Effector CD4-positive, alpha-beta T cell (primary cell): Measurements from ENCODE around the gene ASPSCR1.

ENCODE experiments used
- DNase-seq: peaks from one replicate; pipeline ENCODE4 v3.0.0-alpha.2; 2020

ASPSCR1 gene

GRCh38 chr17:82015311-82015971 lies 38.0 kb downstream of the ASPSCR1 start:
- DNase-seq: no peak

GRCh38 chr17:82016061-82016874 lies 38.8 kb downstream of the ASPSCR1 start:
- no peak for DNase-seq

DNA sequence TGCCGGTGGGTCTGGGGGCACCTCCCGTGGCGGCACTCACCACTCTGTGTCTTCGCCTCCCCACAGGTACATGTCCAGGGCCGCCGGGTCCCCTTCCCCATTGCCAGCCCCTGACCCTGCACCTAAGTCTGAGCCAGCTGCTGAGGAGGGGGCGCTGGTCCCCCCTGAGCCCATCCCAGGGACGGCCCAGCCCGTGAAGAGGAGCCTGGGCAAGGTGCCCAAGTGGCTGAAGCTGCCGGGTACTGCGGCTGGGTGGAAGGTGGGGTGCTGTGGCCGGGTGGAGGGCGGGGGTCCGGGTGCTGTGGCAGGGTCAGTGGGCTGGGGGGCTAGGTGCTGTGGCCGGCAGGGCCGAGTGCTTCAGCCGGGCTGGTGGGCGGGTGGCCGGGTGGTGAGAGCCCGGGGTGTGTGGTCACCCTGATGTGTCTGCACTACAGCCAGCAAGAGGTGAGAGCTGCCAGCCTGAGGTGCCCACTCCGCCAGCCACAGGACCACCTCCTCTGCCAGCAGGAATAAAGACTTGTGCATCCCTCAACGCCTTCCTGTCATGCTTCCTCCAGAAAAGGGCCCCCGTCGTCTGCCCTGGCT lies 39.5 kb downstream of the ASPSCR1 start:
- DNase-seq: no peak

DNA sequence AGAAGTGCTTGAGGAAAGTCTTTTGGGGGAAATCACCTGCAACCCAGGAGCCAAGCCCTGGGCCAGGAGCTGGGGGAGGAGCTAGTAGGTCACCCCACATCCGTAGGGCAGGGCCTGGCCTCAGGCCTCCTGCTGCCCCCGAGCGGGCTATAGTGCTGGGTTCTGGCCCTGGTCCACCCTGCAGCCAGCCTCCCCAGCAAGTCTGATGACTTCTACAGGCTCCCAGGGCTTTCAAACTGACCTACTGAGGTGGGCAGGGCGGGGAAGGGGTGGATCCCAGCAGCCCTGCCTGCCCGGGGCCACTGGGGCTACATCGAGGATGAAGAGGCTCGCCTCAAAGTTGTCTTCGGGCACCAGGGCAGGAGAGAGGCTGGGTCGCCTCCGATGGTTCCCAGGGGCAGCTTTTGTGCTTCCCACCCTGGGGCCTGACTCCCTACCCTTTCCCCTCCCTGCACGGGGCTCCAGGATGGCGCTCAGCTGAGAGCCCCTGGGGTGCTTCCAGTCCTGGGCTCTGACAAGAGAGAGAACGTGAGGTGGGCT lies 40.3 kb downstream of the ASPSCR1 start:
- DNase-seq: no peak

- DNase-seq: no peak
Observed at GRCh38 chr17:82018152-82018988, 40.9 kb downstream of the ASPSCR1 start.

DNA sequence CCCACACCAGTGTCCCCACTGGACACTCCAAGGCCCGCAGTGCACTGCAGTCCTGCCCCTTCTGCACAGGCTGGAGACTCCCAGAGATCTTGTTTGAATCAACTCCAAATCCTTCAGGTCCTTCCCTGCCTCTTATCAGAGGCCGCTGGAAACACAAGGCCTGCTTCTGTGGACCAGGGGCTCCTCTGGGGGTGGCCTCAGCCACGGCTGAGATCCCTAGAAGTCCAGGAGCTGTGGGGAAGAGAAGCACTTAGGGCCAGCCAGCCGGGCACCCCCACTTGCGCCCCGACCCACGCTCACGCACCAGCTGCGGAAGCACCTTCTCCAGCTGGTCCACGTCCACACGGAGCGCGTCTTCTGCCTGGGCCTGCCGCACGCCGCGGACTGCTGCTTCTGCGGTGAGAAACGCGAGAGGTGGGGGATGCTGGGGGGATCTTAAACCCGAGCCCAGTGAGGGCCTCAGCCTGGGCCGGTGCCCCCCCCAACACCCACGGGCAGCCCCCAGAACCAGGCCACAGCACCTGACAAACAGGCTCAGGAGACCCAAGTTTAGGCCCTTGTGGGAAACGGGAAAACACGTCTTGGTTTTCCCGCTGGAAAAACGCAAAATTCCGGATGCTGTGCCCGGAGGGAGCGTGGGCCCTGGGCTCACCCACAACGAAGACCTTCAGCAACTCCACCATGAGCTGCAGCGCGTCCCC lies 41.7 kb downstream of the ASPSCR1 start:
- DNase-seq: no peak

- peak; percentile 51 for DNase-seq
Observed at GRCh38 chr17:82019690-82020571, 42.5 kb downstream of the ASPSCR1 start.

DNA sequence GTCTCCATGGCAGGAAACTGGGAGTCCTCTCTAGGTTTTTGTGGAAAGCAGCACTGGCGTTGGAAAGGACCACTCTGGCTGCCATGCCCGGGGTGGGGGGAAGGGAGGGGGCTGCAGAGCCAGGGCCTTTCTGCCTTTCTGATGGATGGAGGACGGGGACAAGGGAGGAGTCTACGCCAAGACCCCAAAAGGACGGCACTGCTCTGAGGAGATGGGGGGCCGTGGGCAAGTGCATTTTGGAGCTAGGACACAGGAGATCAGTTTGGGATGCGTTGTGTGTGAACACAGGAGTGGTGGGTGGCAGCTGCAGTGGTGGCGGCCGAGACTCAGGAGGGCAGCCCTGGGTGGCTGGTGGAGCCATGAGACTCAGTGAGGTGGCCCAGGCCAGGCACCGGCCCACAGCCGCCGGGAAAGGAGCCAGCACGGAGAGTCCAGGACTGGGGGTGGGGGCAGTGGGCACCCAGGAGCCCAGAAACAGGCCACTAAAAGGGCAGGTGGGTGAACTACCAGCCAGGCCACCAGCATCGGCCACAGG lies 43.2 kb downstream of the ASPSCR1 start:
- no peak for DNase-seq

DNA sequence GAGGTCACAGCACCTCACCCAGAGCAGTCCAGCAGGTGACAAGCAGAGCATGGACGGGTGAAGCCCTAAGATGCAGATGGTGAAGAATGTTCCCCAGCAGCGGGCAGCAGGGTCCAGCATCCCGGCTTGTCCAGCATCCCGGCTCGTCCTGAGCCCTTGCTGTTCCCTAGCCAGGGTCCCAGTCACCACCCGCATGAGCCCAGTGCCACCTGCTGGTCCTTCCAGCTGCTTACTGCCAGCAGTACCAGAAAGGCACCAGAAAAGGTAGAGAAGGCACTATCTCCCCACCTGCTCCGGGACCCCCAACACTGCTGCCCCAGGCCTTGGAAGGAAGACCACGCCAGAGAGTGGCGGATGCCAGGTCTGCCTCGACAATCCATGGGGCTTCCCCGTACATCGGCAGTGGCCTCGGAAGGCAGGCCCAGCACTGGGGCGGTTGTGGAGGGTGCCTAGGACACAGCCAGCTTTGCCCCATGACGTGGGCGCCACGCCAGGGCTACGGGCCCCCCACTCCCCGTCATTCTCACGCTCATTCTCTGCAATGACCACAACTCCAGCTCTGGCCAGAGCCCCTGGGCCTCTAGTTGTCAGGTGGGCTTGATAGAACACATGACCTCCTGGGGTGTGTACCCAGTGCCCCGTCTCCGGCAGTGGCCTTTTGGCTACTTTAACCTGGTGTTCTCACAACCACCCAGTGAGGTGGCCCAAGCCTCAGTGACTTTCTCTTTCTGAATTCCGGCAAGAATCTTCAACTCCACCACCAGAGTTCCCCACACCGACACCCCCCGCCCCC lies 43.9 kb downstream of the ASPSCR1 start:
- peak; percentile 41 for DNase-seq

- no peak for DNase-seq
Observed at GRCh38 chr17:82021900-82022309, 44.5 kb downstream of the ASPSCR1 start.

DNA sequence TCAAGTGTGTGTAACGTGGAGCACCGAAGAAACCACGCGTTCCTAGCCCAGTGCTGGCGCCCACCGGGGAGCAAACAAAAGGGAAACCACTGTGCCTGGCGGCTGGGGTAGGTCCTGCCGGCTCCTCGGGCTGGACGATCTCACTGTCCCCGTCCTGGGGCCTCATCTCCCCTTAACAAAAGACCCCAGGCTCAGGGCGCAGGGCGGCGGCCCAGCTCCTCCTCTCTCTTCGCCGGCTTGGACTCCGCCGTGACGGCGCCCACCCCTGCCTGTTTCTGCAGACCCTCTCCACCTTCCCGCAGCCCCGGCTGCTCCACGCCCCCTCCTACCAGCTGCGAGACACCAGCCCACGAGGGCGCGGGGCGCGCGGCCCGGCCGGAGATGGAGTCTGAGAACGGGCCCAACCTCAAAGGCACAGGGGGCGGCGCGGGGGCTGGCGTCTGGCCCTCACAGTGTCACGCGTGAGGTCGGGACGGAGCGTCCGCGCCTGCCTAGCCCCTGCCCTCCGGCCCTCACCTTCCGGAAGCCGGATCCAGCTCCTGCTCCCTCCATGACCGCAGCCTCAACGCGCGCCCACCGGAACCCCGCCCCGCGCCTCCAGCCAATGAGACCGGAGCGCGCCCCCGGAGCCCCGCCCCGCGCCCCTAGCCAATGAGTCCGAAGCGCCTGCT lies 45.0 kb downstream of the ASPSCR1 start, which contains the start of gene CENPX:
Gene CENPX (minus strand): TSS at position 569 of the 671 bp plus-strand sequence. CDS start 17 bp downstream, at position 552.
- no peak for DNase-seq

DNA sequence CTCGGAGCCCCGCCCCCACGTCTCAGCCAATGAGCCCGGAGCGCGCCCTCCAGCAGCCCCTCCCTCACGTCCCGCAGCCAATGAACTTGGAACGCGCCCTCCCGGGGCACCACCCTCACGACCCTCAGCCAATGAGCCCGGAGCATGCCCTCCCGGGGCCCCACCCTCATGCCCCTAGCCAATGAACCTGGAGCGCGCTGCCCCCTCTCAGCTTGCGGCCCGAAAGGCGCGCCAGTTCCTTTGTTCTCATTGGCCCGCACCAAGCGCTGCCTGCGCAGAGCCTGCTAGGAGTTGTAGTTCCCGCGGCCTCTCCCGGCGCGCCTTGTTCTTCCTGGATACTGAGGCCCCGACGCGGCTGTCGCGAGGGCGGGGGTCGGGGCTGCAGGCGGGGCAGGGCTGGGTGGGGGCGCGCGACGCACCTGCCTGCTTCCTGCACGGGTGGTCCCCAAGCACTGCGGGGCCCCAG lies 45.6 kb downstream of the ASPSCR1 start, which contains the start of gene LRRC45:
Gene LRRC45 (plus strand): TSS at position 325 of the 466 bp plus-strand sequence. CDS start 339 bp downstream, outside the sequence.
- peak; percentile 100 for DNase-seq

- DNase-seq: no peak
Observed at GRCh38 chr17:82023447-82024241, 46.2 kb downstream of the ASPSCR1 start.

GRCh38 chr17:82024859-82025258 lies 47.4 kb downstream of the ASPSCR1 start:
- no peak for DNase-seq

GRCh38 chr17:82025401-82026107 lies 48.1 kb downstream of the ASPSCR1 start:
- DNase-seq: no peak

DNA sequence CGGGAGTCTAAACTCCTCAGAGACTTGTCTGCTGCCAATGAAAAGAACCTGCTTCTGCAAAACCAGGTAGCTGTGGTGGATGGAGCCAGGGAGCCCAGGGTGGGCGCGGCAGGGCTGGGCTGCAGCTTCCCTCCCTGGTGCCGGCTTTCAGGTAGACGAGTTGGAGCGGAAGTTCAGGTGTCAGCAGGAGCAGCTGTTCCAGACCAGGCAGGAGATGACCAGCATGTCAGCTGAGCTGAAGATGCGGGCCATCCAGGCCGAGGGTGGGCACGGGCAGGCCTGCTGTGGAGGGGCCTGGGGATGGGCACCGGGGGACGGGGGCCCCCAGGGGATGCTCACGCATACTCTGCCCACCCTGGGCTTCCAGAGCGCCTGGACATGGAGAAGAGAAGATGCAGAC lies 50.8 kb downstream of the ASPSCR1 start:
- no peak for DNase-seq

GRCh38 chr17:82028966-82029365 lies 51.5 kb downstream of the ASPSCR1 start:
- DNase-seq: no peak
